Measurements from ENCODE around the gene GABARAP. TPM values are rescaled to one million over a fixed set of nuclear protein-coding genes. Genes with fewer than 3 reads are reported as not detected.

Gene GABARAP
- total and polyA plus RNA-seq, 2 of the 4 experiments (the other 2 are of a cell fraction), result 77.8 to 780 TPM

DNA sequence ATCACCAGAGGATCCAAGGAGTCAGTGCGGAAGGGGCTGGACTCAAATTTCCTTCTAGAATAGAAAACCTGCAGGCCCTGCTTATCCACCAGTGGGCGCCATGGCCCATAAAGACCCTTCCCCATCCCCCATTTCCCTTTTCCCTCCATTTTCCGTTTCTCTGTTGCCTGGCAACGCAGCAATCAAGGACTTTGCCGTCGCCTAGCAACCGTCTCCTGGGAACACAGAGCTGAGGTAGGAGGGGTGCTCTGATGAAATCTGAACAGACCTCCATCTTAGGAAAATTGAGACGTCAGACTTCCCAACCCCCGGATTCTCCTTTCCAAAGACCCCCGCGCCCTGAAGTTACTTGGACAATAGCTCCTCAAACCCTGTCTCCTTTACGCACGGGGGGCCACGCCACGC is 28.4 kb downstream of the GABARAP start (continued):
- peak; percentile 29; the same call in 1 of the 2 replicates for TF ChIP-seq RAD21 (IDR thresholded peaks at IDR 0.05; ENCODE audit: low read length)
- TF ChIP-seq SMC3 (IDR thresholded peaks at IDR 0.05; ENCODE audit: low read depth, low read length), result peak; percentile 44
- TF ChIP-seq RFX5 (IDR thresholded peaks at IDR 0.05; ENCODE audit: low read depth, low read length), result no peak
- TF ChIP-seq, protein P1, sequence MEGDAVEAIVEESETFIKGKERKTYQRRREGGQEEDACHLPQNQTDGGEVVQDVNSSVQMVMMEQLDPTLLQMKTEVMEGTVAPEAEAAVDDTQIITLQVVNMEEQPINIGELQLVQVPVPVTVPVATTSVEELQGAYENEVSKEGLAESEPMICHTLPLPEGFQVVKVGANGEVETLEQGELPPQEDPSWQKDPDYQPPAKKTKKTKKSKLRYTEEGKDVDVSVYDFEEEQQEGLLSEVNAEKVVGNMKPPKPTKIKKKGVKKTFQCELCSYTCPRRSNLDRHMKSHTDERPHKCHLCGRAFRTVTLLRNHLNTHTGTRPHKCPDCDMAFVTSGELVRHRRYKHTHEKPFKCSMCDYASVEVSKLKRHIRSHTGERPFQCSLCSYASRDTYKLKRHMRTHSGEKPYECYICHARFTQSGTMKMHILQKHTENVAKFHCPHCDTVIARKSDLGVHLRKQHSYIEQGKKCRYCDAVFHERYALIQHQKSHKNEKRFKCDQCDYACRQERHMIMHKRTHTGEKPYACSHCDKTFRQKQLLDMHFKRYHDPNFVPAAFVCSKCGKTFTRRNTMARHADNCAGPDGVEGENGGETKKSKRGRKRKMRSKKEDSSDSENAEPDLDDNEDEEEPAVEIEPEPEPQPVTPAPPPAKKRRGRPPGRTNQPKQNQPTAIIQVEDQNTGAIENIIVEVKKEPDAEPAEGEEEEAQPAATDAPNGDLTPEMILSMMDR (conservative IDR thresholded peaks at IDR 0.05; ENCODE audit: low read depth, low read length), result peak; percentile 45

All from IMR-90 (cell line).